Neural crest cell (in vitro differentiated cells): ENCODE results near the gene C1QBP. TPM values are rescaled to one million over a fixed set of nuclear protein-coding genes. Genes with fewer than 3 reads are reported as not detected.

Source experiments
- DNase-seq: peaks from one replicate; pipeline ENCODE4 v3.0.0; 2021; ENCODE audit warnings: low read depth, mixed read lengths, low spot score
- H3K27ac Mint-ChIP-seq: one replicate; pipeline ENCODE4 v1.8.0; 2021; ENCODE audit warnings: mild to moderate bottlenecking, mixed read lengths; ENCODE audit not compliant: unreplicated experiment
- H3K27me3 Mint-ChIP-seq: 2 replicates; pipeline ENCODE4 v1.8.0; 2021; ENCODE audit warnings: low read depth, mild to moderate bottlenecking, mixed read lengths
- H3K36me3 Mint-ChIP-seq: 2 replicates; pipeline ENCODE4 v1.8.0; 2021; ENCODE audit warnings: low read depth, mild to moderate bottlenecking, mixed read lengths
- H3K4me1 Mint-ChIP-seq: 2 replicates; pipeline ENCODE4 v1.8.0; 2021; ENCODE audit warnings: mixed read lengths
- H3K4me3 Mint-ChIP-seq: one replicate; pipeline ENCODE4 v1.8.0; 2021; ENCODE audit warnings: mild to moderate bottlenecking, mixed read lengths
- H3K9me3 Mint-ChIP-seq: 2 replicates; pipeline ENCODE4 v1.8.0; 2021; ENCODE audit warnings: mixed read lengths
- total RNA-seq: library from RNA; stranded (reverse); gene quantifications from 2 replicates; pipeline ENCODE4 v1.2.1, GENCODE V29; 2021
- TF ChIP-seq, protein P1 (sequence below): fragments of 200-600 bp; sonication (generic); conservative IDR thresholded peaks from 2 replicates; pipeline ENCODE4 v1.5.0; 2021; ENCODE audit warnings: antibody characterized with exemption, mild to moderate bottlenecking

C1QBP gene
- total RNA-seq, 1 donor from 2014 or later, result 202 TPM

- Mint-ChIP-seq H3K9me3 (no peaks in the 10 kb centered on the region), H3K27me3 (no peaks in the 10 kb centered on the region)
Observed at GRCh38 chr17:5391678-5392077, 47.3 kb downstream of the C1QBP start.

More at GRCh38 chr17:5391678-5392077, 47.3 kb downstream of the C1QBP start:
- Mint-ChIP-seq H3K27ac (no peak overlapping the region), H3K36me3 (peaks cover 25% of the 10 kb centered on the region), H3K4me3 (no peak overlapping the region), H3K4me1 (no peaks in the 10 kb centered on the region)
- no peak for DNase-seq
- TF ChIP-seq, protein P1, sequence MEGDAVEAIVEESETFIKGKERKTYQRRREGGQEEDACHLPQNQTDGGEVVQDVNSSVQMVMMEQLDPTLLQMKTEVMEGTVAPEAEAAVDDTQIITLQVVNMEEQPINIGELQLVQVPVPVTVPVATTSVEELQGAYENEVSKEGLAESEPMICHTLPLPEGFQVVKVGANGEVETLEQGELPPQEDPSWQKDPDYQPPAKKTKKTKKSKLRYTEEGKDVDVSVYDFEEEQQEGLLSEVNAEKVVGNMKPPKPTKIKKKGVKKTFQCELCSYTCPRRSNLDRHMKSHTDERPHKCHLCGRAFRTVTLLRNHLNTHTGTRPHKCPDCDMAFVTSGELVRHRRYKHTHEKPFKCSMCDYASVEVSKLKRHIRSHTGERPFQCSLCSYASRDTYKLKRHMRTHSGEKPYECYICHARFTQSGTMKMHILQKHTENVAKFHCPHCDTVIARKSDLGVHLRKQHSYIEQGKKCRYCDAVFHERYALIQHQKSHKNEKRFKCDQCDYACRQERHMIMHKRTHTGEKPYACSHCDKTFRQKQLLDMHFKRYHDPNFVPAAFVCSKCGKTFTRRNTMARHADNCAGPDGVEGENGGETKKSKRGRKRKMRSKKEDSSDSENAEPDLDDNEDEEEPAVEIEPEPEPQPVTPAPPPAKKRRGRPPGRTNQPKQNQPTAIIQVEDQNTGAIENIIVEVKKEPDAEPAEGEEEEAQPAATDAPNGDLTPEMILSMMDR, result no peak

Other genes with a start within 250 kb of the C1QBP start
- gene ZNF594, start 247.3 kb downstream of the C1QBP start, total RNA-seq, result 21.5 and 23.7 TPM in 2 replicates
- not detected in 2 replicates for gene SCIMP, start 204.3 kb downstream of the C1QBP start, total RNA-seq
- 57.0 and 57.9 TPM in 2 replicates for gene RABEP1, start 156.9 kb downstream of the C1QBP start, total RNA-seq
- 91.2 and 102 TPM in 2 replicates for gene NUP88, start 19.5 kb downstream of the C1QBP start, total RNA-seq
- gene RPAIN, start 19.0 kb downstream of the C1QBP start, total RNA-seq, result 99.8 and 103 TPM in 2 replicates
- 35.3 and 37.5 TPM in 2 replicates for gene DHX33, start 29.8 kb upstream of the C1QBP start, total RNA-seq
- gene DERL2, start 47.0 kb upstream of the C1QBP start, total RNA-seq, result 71.5 and 74.6 TPM in 2 replicates
- 33.9 and 35.6 TPM in 2 replicates for gene MIS12, start 47.4 kb upstream of the C1QBP start, total RNA-seq
- 49.3 and 55.4 TPM in 2 replicates for gene NLRP1, start 145.4 kb upstream of the C1QBP start, total RNA-seq